GM08714 (cell line): ENCODE data around the gene RUNX1.

Experiments used
- H3K4me3 ChIP-seq: fragments of 200-500 bp; sonication (Bioruptor generic); 2 replicates; pipeline ENCODE4 v1.5.1; 2014; ENCODE audit warnings: mild to moderate bottlenecking, low read length, inconsistent platforms
- ZNF274 ChIP-seq: IDR thresholded peaks from 2 replicates; pipeline ENCODE4 v1.6.1; 2012; ENCODE audit warnings: mild to moderate bottlenecking, low read depth, low read length

RUNX1 gene

DNA sequence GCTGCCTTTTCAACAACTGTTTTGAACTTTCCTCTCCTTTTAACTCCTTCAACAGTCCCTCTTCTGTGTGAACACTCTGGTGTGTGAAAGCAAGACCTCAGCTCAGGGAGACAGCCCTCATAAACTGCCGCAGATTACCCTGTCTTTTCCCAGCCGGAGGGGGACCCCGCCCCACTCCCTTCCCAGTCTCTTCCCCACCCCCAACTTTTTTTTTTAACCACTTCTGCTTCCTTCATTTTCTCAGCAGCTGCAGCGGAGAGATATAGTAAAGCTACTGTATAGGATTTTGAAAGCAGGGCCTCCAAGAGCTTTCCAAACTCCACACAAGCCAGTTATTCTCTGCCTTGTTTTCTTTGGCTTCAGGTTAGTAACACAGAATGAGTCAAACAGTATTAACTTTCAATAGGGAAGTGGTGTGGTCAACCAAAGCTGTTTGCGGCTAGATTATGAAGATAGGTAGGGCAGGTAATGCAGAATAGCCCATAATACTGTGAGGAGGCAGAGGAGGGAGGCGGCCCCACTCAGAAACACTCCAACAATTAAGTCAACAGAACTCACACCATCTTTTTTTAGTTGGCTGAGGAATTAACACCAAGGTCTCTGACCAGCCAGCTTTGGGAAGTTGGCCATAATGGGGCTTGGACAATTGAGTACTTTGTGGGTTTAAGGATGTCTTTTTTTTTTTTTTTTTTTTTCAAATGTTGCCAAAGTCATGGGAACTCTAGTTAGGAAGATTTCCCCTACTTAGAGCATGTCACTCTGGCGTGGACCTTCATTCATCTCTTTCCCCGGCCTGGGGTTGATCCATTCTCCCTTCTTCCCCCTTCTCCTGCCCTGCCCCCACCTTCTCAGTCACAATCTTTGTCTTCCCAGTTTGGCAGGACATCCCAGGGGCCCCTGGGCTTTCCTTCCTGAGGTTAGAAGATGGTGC is 203.3 kb downstream of the RUNX1 start:
- H3K4me3 ChIP-seq, result no peak overlapping the region
- no peak for TF ChIP-seq ZNF274

DNA sequence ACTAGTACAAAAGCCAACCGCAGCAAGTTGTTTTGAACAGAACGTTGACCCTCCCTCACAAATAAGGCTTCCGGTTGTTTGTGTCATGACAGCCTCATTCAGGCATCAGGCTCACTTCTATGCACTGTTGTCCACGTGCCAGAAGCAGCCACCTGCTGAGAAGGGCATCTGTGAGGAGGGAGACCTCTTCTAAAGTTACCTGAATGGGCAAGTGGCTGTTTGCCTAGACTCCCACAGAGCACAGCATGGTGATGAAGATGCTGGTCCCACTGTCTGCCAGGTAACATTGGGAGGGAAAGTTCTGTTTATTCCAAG is 204.2 kb downstream of the RUNX1 start:
- no peak overlapping the region for H3K4me3 ChIP-seq
- no peak for TF ChIP-seq ZNF274

DNA sequence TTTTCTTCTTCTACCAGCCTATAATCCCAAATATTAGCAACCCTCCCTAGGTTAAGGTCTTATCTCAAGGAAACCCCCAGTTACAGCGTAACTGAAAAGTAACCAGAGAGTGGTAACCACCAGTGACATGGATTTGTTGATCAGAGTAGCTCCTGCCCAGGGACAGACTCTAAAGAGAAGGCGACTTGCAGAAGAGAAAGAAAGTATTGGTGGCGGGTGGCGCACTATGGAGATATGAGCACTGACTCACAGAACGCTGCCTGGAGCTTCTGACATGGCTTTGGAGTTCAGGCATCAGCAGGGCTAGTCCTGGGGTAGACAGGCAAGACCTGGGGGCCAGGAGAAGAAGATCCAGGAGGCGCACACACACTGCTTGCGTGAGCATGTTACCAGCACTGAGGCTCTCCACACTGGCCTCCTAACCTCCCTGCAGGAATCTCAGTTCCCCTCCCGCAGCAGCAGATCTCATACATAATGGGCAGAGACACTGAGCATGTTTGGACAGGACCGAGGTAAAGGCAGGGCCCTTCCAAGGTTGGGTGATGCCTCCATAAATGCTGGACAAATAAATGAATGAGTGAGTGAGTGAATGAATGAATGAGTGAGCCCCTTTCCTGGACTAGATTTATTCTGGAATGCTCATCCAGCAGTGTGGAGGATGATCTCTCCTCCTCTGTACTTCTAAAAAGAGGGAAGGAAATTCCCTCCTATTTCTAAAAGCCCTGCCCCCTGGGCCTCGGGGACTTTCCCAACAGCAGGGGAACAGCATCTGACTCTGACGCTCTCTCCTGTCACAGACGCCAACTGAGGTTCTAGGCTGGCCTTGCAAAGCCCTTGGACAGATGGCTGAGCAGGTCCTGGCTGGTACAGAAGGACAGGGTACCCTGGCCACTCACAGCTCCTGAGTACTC is 204.8 kb downstream of the RUNX1 start:
- no peak for TF ChIP-seq ZNF274
- H3K4me3 ChIP-seq, result no peak overlapping the region

DNA sequence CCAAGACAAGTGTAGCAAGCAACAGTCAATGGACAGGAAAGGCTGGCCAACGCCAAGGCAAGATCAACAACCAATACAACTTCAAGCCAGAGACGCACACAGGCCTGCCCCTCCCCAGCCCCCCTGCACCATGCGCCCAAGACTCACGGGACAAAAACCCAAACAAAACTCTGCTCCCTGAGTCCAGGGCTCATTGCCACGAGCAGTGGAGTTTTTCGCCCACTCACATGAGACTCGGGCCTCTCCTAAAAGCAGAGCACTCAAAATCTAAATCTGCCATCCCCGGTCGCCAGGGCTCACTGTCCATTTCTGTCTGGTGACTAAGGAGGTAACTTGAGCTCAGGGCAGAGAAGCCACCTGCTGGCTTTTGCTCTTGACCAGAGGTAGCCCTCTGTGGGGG is 205.5 kb downstream of the RUNX1 start:
- no peak for TF ChIP-seq ZNF274
- no peak overlapping the region for H3K4me3 ChIP-seq

DNA sequence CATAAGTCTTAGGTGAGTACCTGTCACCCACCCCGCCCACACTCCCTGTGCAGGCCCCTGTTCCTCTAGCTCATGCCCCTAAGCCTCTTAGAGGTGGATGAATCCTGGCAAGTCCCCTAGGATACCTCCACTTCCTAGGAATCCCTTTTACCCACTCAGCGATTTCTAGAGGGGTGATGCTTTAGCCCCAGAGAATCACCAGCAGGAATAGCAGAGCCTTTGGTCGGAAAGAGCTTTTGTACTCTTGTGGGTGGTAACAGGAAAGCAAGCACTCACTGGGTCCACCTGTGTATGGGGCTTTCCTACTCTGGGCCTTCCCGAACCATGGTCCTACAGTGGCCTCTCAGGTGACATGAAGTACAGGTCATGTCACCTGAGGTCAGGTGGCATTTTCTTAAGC is 207.9 kb downstream of the RUNX1 start:
- no peak for TF ChIP-seq ZNF274
- no peak overlapping the region for H3K4me3 ChIP-seq

DNA sequence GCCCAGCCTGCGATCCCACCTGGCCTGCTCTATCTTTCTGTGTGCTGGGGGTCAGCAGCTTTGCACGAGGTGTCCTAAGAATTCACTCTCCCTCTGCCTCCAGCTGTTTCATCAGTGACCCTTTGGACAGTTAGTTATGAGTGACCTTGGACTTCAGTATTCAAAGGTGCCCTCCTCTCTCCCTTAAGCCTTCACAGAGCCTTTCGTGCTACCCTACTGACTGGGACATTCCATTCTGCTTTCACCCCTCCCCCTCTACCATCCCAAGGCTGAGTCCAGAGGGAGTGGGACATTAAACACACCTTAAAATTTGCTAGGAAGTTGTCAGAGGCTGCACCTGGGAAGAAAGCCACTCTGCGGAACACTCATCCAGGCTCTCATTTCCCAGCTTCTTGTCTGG is 208.4 kb downstream of the RUNX1 start:
- TF ChIP-seq ZNF274, result no peak
- H3K4me3 ChIP-seq, result no peak overlapping the region

DNA sequence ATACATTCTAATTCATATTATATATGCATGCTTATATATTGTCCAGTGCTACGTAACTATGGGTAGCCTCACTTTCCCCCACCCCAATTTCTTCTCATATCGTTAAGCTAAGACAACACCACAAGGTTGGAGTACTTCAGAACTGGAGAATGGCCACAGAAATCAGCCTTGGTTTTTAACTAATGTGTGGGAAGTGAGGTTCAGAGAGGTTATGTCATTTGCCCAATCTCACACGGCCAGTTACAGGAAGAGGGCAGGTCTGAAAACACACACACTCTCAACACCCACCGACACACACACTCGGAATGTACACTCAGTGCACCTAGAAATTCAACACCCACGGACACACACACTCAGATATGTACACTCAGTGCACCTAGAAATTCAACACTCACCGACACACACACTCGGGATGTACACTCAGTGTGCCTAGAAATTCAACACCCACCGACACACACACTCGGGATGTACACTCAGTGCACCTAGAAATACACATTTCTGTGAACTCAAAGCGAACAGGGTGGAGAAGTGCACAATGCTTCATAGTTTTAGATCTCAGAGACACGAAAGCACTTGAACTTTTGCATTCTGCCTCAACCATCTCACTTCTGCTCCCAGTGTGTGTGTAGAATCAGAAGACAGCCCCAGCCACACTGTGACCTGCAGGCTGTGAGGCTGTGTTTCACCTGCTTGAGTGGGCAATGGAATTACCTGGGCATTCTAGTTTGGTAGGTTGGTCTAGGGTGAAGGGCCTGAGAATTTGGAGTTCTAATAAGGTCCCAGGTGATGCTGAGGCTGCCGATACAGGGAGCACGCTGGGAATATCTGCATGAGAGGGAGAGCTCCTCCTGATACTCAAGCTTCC is 209.9 kb downstream of the RUNX1 start:
- H3K4me3 ChIP-seq, result no peak overlapping the region
- TF ChIP-seq ZNF274, result no peak

DNA sequence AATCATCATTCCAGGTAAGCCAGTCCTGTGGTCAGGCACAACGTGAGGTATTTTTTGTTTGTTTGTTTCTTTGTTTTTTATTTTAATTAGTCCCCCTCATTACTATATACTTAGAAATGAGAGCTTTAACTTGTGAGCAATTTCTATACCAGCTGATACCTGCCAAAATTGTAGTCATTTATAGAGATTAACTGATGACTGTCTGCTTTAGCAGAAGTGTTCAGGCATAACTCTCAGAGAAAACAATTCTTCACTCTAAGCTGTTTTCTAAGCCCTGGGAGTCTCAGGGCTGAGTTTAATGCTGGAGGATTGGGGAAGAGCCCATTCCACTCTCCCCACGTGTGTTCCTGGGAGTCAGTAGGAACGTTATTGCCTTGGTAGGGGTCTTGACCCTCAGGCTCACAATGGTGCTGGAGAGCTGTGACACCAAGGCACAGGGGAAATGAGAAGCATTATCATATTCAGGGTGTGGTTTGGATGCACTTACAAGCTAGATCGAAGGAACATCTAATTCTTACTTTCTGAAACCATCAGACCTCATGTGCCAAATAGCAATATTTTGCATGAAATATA is 212.1 kb downstream of the RUNX1 start:
- TF ChIP-seq ZNF274, result no peak
- no peak overlapping the region for H3K4me3 ChIP-seq

DNA sequence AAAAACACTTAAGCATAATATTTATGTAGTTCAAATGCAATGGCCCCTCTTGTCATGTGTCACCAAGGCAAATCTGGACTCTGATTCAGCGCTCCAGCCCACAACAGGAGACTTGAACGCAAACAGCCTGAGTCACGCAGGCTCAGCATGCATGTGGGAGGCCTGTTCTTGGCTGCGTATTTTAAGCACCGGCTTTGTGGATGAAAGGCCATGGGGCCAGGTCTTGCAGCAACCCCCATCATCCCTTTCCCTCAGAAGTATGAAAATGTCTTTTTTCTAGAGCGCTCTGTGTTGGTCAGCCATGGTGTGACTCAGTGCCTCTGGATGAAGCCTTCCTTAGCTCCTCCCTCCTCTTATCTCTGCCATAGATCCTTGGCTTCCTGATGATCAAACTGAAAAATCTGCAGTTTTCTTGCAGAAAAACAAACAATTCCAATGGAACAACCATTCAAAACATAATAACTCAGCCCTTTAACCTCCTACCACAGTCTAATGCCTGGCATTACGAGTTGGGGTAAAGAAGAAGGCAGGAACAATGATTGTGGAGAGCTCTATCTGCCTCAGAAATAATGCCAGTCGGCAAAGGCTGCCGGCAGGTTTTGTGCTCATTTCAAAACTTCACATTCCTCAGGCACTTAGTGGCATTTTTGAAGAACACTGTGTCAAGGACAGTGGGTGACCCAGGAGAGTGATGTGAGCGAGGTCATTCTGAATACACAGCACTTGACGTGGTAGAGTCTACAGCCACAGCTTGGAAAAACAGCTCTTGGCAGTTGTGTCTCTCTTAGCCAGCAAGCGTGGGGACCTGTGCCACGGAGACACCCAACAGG is 212.8 kb downstream of the RUNX1 start:
- H3K4me3 ChIP-seq, result no peak overlapping the region
- TF ChIP-seq ZNF274, result no peak

DNA sequence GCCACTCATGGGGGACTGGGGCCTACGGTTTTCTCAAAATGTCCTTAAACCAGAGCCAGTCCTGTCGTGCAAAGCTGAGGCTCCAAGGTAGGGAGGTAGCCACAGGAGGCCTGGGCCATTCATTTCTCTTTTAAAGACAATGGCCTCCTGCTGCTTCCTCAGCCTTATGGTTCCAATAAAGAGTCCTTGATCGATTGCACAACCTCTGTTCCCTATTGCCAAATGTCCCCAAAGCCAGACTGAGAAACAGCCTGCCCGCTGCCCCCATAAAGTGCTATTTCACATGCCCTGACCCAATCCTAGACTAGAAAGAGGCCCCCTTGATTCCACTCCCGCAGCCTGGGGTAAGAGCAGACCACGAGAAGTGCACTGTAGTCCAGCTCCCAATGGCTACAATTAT is 213.6 kb downstream of the RUNX1 start:
- TF ChIP-seq ZNF274, result no peak
- no peak overlapping the region for H3K4me3 ChIP-seq

DNA sequence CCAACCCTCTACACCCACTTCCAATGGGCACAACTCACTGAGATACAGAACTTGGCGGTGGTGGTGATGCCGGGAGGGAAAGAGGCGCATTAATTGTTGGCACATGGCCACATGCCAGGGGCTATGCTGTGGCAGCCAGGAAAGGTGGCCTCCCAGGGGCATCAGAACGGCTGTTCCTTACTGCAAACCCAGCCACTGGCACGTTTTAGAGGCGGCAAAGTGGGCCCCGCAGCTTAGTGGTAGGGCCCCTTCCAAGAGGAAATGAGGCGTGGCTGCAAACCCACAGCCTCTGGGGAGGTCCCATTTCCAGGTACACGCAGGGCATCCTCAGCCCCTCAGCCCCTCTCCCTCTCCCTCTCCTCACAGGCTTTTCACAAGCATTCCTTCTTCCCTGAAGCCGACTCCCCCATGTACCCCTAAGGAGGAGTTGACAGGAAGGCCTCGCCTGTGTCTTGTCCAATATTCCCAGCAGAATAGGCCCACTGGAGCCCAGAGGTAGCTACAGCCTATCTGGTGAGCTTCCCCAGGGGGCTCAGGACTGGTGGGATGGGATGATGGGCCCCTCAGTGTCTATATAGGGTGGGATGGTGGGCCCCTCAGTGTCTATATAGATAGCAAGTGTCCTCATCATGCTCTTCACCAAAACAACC is 214.1 kb downstream of the RUNX1 start:
- no peak for TF ChIP-seq ZNF274
- no peak overlapping the region for H3K4me3 ChIP-seq

DNA sequence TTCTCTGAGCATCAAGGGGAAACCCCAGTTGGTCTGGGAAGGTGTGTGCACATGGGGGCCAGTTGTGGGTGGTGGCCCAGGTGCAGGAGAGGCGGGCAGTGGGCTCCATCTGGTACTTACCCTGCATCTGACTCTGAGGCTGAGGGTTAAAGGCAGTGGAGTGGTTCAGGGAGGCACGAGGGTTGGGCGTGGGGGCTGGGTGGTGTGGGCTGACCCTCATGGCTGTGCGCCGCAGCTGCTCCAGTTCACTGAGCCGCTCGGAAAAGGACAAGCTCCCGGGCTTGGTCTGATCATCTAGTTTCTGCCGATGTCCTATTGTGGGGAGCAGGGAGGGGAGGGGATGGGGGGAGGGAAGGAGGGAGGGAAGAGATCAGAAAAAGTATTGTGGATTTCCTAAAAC is 214.8 kb downstream of the RUNX1 start:
- no peak overlapping the region for H3K4me3 ChIP-seq
- TF ChIP-seq ZNF274, result no peak
